PC-9 (cell line): ENCODE results near the gene MAPKAP1. TPM values are rescaled to one million over a fixed set of nuclear protein-coding genes. Genes with fewer than 3 reads are reported as not detected.

Experiments
- BruUV-seq: library from RNA; stranded (reverse); fragments of 400-500 nt; replicated peaks from 2 replicates; lab custom pipeline; 2021; lab: Mats Ljungman, UMichigan
- CTCF ChIA-PET: fragments of 300-600 bp; sonication (Branson Sonifier 250); formaldehyde crosslinking; loops from one replicate; lab custom pipeline; 2022; ENCODE audit warnings: antibody characterized with exemption; lab: Charles Lee
- POLR2A ChIA-PET: fragments of 300-600 bp; sonication (Branson Sonifier 250); formaldehyde crosslinking; loops from one replicate; lab custom pipeline; 2022; ENCODE audit warnings: antibody characterized with exemption; ENCODE audit not compliant: unreplicated experiment; lab: Charles Lee
- DNase-seq, 2 experiments: peaks; one replicate each; pipeline versions ENCODE4 v3.0.0 to v3.0.0-alpha.2; 2015 to 2022; ENCODE audit warnings: mixed read lengths in 1 of 2
- H2AFZ ChIP-seq: fragments of 200-600 bp; sonication (generic); 2 replicates; pipeline ENCODE4 v1.8.1; 2017; ENCODE audit warnings: antibody characterized with exemption
- H3F3A ChIP-seq: fragments of 200-600 bp; sonication (generic); 2 replicates; pipeline ENCODE4 v1.8.1; 2017; ENCODE audit warnings: antibody characterized with exemption, mild to moderate bottlenecking, low read depth; ENCODE audit not compliant: insufficient read depth
- H3K27ac ChIP-seq: fragments of 200-600 bp; sonication (generic); 2 replicates; pipeline ENCODE4 v1.6.1; 2016; ENCODE audit warnings: mixed run types
- H3K27me3 ChIP-seq: fragments of 200-600 bp; sonication (generic); 2 replicates; pipeline ENCODE4 v1.6.1; 2016; ENCODE audit warnings: low read depth, mixed run types; ENCODE audit not compliant: insufficient read depth
- H3K36me3 ChIP-seq: fragments of 200-600 bp; sonication (generic); 2 replicates; pipeline ENCODE4 v1.6.1; 2016; ENCODE audit warnings: low read depth, mixed run types
- H3K4me1 ChIP-seq: fragments of 200-600 bp; sonication (generic); replicated peaks from 2 replicates; pipeline ENCODE4 v1.6.1; 2016; ENCODE audit warnings: mixed run types; ENCODE audit not compliant: insufficient read depth
- H3K4me2 ChIP-seq: fragments of 200-600 bp; sonication (generic); 2 replicates; pipeline ENCODE4 v1.6.1; 2017; ENCODE audit warnings: mixed run types
- H3K4me3 ChIP-seq: fragments of 200-600 bp; sonication (generic); 2 replicates; pipeline ENCODE4 v1.6.1; 2016; ENCODE audit warnings: mixed run types
- H3K79me2 ChIP-seq: fragments of 200-600 bp; sonication (generic); 2 replicates; pipeline ENCODE4 v1.6.1; 2017; ENCODE audit warnings: low read depth, mixed run types
- H3K9me2 ChIP-seq: fragments of 200-600 bp; sonication (generic); 2 replicates; pipeline ENCODE4 v1.8.1; 2017; ENCODE audit warnings: mild to moderate bottlenecking; ENCODE audit not compliant: insufficient read depth
- H3K9me3 ChIP-seq: fragments of 200-600 bp; sonication (generic); 2 replicates; pipeline ENCODE4 v1.8.1; 2016; ENCODE audit warnings: low read depth; ENCODE audit not compliant: insufficient read depth
- H4K20me1 ChIP-seq: fragments of 200-600 bp; sonication (generic); 2 replicates; pipeline ENCODE4 v1.8.1; 2017; ENCODE audit not compliant: insufficient read depth
- EZH2 ChIP-seq: fragments of 200-600 bp; sonication (generic); IDR thresholded peaks from 2 replicates; pipeline ENCODE4 v1.8.0; 2017; ENCODE audit warnings: antibody characterized with exemption, low read depth
- intact Hi-C: fragments of 100-400 bp; cut with micrococcal nuclease; formaldehyde crosslinking; loops from one replicate; pipeline ENCODE4 v1.10.0; 2022; ENCODE audit not compliant: unreplicated experiment
- total RNA-seq: library from RNA; stranded (reverse); gene quantifications from 2 replicates; pipeline ENCODE4 v1.2.3, GENCODE V29; 2021
- TF ChIP-seq, protein P1 (sequence below): fragments of 200-600 bp; sonication (generic); conservative IDR thresholded peaks from 2 replicates; pipeline ENCODE4 v1.6.1; 2017; ENCODE audit warnings: mixed run types, antibody characterized with exemption, mild to moderate bottlenecking, moderate library complexity

The MAPKAP1 gene
- total RNA-seq, 1 experiment from 2014 or later = 115 TPM

DNA sequence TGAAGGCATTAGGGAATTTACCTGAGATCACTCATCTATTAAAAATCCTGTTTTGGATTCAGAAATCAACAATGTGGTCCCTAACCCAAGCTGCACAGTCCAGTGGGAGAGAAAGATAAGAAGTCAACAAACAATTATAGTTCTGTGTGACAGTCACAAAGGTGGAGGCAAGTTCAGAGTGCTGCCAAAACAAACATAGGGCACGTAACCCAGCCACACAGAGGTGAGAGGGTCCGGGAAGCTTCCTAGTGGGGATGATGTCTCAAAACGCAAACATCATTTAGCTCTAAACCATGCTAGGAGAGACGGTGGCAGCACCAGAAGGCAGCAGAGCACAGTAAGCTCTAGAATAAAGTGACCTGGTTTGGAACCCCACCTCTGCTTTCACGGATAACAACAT lies 158.9 kb downstream of the MAPKAP1 start:
- Histone ChIP-seq H3K36me3 (no peaks in the 10 kb centered on the region), H4K20me1 (no peaks in the 10 kb centered on the region), H3K27me3 (no peaks in the 10 kb centered on the region), H3K4me3 (no peak overlapping the region), H3K9me2 (no peaks in the 10 kb centered on the region), H3K4me2 (no peak overlapping the region), H3K27ac (no peak overlapping the region), H3K79me2 (no peaks in the 10 kb centered on the region), H2AFZ (no peak overlapping the region), H3K9me3 (no peaks in the 10 kb centered on the region), H3F3A (no peaks in the 10 kb centered on the region), H3K4me1 (0 out of 2 replicates have a peak, but pooled peaks cover 10% of the 10 kb centered on the region)
- POLR2A ChIA-PET = interaction anchor here (0.6 kb wide), 1 partner anchor 7 kb away, joined by 6 read pairs; no protein-coding TSS in a partner anchor
- TF ChIP-seq EZH2 = no peak
- TF ChIP-seq, protein P1, sequence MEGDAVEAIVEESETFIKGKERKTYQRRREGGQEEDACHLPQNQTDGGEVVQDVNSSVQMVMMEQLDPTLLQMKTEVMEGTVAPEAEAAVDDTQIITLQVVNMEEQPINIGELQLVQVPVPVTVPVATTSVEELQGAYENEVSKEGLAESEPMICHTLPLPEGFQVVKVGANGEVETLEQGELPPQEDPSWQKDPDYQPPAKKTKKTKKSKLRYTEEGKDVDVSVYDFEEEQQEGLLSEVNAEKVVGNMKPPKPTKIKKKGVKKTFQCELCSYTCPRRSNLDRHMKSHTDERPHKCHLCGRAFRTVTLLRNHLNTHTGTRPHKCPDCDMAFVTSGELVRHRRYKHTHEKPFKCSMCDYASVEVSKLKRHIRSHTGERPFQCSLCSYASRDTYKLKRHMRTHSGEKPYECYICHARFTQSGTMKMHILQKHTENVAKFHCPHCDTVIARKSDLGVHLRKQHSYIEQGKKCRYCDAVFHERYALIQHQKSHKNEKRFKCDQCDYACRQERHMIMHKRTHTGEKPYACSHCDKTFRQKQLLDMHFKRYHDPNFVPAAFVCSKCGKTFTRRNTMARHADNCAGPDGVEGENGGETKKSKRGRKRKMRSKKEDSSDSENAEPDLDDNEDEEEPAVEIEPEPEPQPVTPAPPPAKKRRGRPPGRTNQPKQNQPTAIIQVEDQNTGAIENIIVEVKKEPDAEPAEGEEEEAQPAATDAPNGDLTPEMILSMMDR = no peak
- intact Hi-C loops = no loop called here
- no peak for DNase-seq
- CTCF ChIA-PET = no interaction called here
- BruUV-seq = no TSS peak

DNA sequence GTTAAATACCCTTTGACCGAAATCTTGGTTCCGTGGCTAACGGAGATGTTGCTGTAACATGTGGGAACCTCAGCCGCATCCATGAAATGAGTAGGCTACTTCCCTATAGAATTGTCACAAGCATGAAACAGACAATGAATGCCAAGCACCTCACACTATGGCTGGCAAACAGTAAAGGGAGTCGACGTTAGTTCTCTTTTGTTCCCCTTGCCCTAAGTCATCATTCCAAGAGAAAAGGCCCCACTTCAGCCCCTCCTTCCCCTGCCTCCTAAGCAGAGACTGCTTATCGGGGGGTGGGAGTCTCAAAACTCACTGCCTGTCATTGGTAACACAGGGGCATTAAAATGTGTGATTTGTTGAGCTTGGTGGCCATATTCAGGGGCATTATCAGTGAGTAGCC lies 159.6 kb downstream of the MAPKAP1 start:
- Histone ChIP-seq H3K9me2 (no peaks in the 10 kb centered on the region), H3K27ac (no peak overlapping the region), H3K79me2 (no peaks in the 10 kb centered on the region), H4K20me1 (no peaks in the 10 kb centered on the region), H3K4me3 (no peak overlapping the region), H3K36me3 (0 out of 2 replicates have a peak, but pooled peaks cover 3% of the 10 kb centered on the region), H2AFZ (no peak overlapping the region), H3K27me3 (no peaks in the 10 kb centered on the region), H3K4me1 (0 out of 2 replicates have a peak, but pooled peaks cover 10% of the 10 kb centered on the region), H3K9me3 (no peaks in the 10 kb centered on the region), H3K4me2 (no peak overlapping the region), H3F3A (peaks cover 2% of the 10 kb centered on the region; the same call in 1 of the 2 replicates)
- DNase-seq = no peak
- TF ChIP-seq, protein P1 = no peak
- TF ChIP-seq EZH2 = no peak
- CTCF ChIA-PET = no interaction called here
- no TSS peak for BruUV-seq
- POLR2A ChIA-PET = no interaction called here
- intact Hi-C loops = no loop called here

DNA sequence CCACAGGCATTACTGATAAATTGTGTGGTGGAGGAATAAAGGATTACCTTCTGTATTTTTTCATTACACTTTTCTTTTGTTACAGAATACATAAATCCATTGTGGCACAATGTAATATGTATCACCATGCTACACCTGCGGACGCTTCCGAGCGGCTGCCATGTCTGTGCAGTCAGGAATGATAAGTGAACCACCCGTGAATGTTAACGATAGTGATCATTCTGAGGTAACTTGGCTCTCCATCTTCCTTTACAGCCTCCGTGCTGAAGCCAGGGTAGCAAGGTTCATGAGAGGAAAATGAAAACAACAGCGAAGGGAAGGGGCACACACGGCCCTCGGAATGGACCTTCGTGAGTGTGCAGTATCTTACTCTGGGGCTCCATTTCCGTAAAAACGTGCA lies 161.2 kb downstream of the MAPKAP1 start:
- no TSS peak for BruUV-seq
- POLR2A ChIA-PET = no interaction called here
- intact Hi-C loops = no loop called here

More for the DNA sequence above, 161.2 kb downstream of the MAPKAP1 start:
- Histone ChIP-seq H3K9me2 (no peaks in the 10 kb centered on the region), H3K79me2 (no peaks in the 10 kb centered on the region), H3K4me2 (no peak overlapping the region), H2AFZ (no peak overlapping the region), H3K9me3 (no peaks in the 10 kb centered on the region), H3K27me3 (no peaks in the 10 kb centered on the region), H3K36me3 (peaks cover 15% of the 10 kb centered on the region; the same call in 1 of the 2 replicates), H3K4me1 (peaks cover 16% of the 10 kb centered on the region), H3F3A (peaks cover 9% of the 10 kb centered on the region), H3K4me3 (no peak overlapping the region), H3K27ac (no peak overlapping the region), H4K20me1 (no peaks in the 10 kb centered on the region)
- CTCF ChIA-PET = no interaction called here
- DNase-seq = no peak
- TF ChIP-seq, protein P1 = no peak
- TF ChIP-seq EZH2 = no peak
